Measurements from ENCODE around the gene TBC1D26.

GRCh38 chr17:15776871-15777270 lies 44.8 kb downstream of the TBC1D26 start:
- TF ChIP-seq POLR2A (IDR thresholded peaks at IDR 0.05) = no peak
- no peak for TF ChIP-seq CTCF (IDR thresholded peaks at IDR 0.05)
